ENCODE measurements around the gene PHRF1. TPM values are rescaled to one million over a fixed set of nuclear protein-coding genes. Genes with fewer than 3 reads are reported as not detected.

The PHRF1 gene
- total RNA-seq, 1 experiment from 2014 or later = 43.9 TPM

- Mint-ChIP-seq H3K36me3 (ENCODE audit: insufficient read depth, unreplicated experiment) (peaks cover 82% of the 10 kb centered on the region), H3K27ac (ENCODE audit: unreplicated experiment) (no peak overlapping the region), H3K4me1 (ENCODE audit: low read depth, unreplicated experiment) (no peaks in the 10 kb centered on the region), H3K27me3 (ENCODE audit: insufficient read depth, unreplicated experiment) (no peaks in the 10 kb centered on the region), H3K4me3 (ENCODE audit: unreplicated experiment) (no peak overlapping the region), H3K9me3 (ENCODE audit: unreplicated experiment) (no peaks in the 10 kb centered on the region)
- peaks cover 1% of the 10 kb centered on the region for H3K36me3 ChIP-seq (ENCODE audit: control insufficient read depth, insufficient read depth, low read length)
- no peak overlapping the region for H3K4me3 ChIP-seq (ENCODE audit: low read depth, low read length)
- no TSS peak for BruUV-seq (replicated peaks)
- H3K9me3 ChIP-seq = no peaks in the 10 kb centered on the region
- ChIA-PET CTCF (no interaction called here), POLR2A (no interaction called here)
- no peak for TF ChIP-seq CTCF (IDR thresholded peaks at IDR 0.05; ENCODE audit: insufficient read depth in 1 of 2, low read depth in 1 of 2, low read length in 1 of 2, severe bottlenecking in 1 of 2, unreplicated experiment in 1 of 2)
- intact Hi-C loops (cut with micrococcal nuclease; ENCODE audit: unreplicated experiment) = loop anchor here (5.0 kb wide), 1 partner anchor 52 kb away; no protein-coding TSS in a partner anchor
- peaks cover 23% of the 10 kb centered on the region for H3K4me1 ChIP-seq
- no peak for DNase-seq
- no peaks in the 10 kb centered on the region for H3K27me3 ChIP-seq (replicated peaks; ENCODE audit: control insufficient read depth, insufficient read depth, low read length)
Measured at GRCh38 chr11:619628-620050, 43.4 kb downstream of the PHRF1 start.

GRCh38 chr11:620201-620600, 43.9 kb downstream of the PHRF1 start:
- Mint-ChIP-seq H3K4me1 (ENCODE audit: low read depth, unreplicated experiment) (no peaks in the 10 kb centered on the region), H3K27me3 (ENCODE audit: insufficient read depth, unreplicated experiment) (no peaks in the 10 kb centered on the region), H3K4me3 (ENCODE audit: unreplicated experiment) (no peak overlapping the region), H3K27ac (ENCODE audit: unreplicated experiment) (no peak overlapping the region), H3K9me3 (ENCODE audit: unreplicated experiment) (no peaks in the 10 kb centered on the region), H3K36me3 (ENCODE audit: insufficient read depth, unreplicated experiment) (peaks cover 82% of the 10 kb centered on the region)
- Histone ChIP-seq H3K36me3 (ENCODE audit: control insufficient read depth, insufficient read depth, low read length) (peaks cover 1% of the 10 kb centered on the region), H3K4me1 (peaks cover 21% of the 10 kb centered on the region), H3K27me3 (replicated peaks; ENCODE audit: control insufficient read depth, insufficient read depth, low read length) (no peaks in the 10 kb centered on the region), H3K9me3 (no peaks in the 10 kb centered on the region), H3K4me3 (ENCODE audit: low read depth, low read length) (no peak overlapping the region)
- CTCF ChIA-PET = no interaction called here
- TF ChIP-seq CTCF (IDR thresholded peaks at IDR 0.05; ENCODE audit: insufficient read depth in 1 of 2, low read depth in 1 of 2, low read length in 1 of 2, severe bottlenecking in 1 of 2, unreplicated experiment in 1 of 2) = no peak
- BruUV-seq (replicated peaks) = no TSS peak
- POLR2A ChIA-PET = no interaction called here
- no peak for DNase-seq
- intact Hi-C loops (cut with micrococcal nuclease; ENCODE audit: unreplicated experiment) = no loop called here

GRCh38 chr11:620935-621814, 44.9 kb downstream of the PHRF1 start:
- Mint-ChIP-seq H3K27me3 (ENCODE audit: insufficient read depth, unreplicated experiment) (no peaks in the 10 kb centered on the region), H3K36me3 (ENCODE audit: insufficient read depth, unreplicated experiment) (peaks cover 77% of the 10 kb centered on the region), H3K4me1 (ENCODE audit: low read depth, unreplicated experiment) (no peaks in the 10 kb centered on the region), H3K9me3 (ENCODE audit: unreplicated experiment) (no peaks in the 10 kb centered on the region), H3K27ac (ENCODE audit: unreplicated experiment) (no peak overlapping the region), H3K4me3 (ENCODE audit: unreplicated experiment) (no peak overlapping the region)
- Histone ChIP-seq H3K27me3 (replicated peaks; ENCODE audit: control insufficient read depth, insufficient read depth, low read length) (no peaks in the 10 kb centered on the region), H3K4me1 (peaks cover 25% of the 10 kb centered on the region), H3K9me3 (no peaks in the 10 kb centered on the region), H3K36me3 (ENCODE audit: control insufficient read depth, insufficient read depth, low read length) (no peaks in the 10 kb centered on the region; the same call in none of the 2 replicates), H3K4me3 (ENCODE audit: low read depth, low read length) (no peak overlapping the region)
- no peak for DNase-seq
- no TSS peak for BruUV-seq (replicated peaks)
- POLR2A ChIA-PET = no interaction called here
- intact Hi-C loops (cut with micrococcal nuclease; ENCODE audit: unreplicated experiment) = no loop called here
- no peak for TF ChIP-seq CTCF (IDR thresholded peaks at IDR 0.05; ENCODE audit: insufficient read depth in 1 of 2, low read depth in 1 of 2, low read length in 1 of 2, severe bottlenecking in 1 of 2, unreplicated experiment in 1 of 2)
- CTCF ChIA-PET = no interaction called here

All from Caco-2 (cell line).